Fibroblast of upper back skin (primary cell): ENCODE data around the gene COL7A1.

Source experiments
- DNase-seq: peaks from one replicate; pipeline ENCODE4 v3.0.0-alpha.2; 2013

The COL7A1 gene

DNA sequence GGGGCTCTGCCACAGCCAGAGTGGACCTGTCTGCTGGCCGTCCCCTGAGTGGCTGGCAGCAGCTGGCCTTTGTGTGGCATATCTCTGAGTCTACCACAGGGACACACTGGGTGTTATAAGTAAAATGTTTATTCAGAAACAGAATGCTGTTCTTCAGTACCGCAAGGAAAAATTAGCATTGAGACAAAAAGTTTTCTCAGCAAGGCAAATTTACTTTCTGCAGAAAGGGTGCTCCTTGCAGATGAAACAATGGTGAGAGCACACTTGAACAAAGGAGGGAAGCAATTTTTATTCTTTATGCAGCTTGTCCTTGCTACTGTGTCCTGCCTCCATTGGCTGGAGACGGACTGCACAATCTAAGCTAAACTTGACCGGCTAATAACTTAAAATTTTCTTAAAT lies 22.4 kb upstream of the COL7A1 start:
- no peak for DNase-seq

DNA sequence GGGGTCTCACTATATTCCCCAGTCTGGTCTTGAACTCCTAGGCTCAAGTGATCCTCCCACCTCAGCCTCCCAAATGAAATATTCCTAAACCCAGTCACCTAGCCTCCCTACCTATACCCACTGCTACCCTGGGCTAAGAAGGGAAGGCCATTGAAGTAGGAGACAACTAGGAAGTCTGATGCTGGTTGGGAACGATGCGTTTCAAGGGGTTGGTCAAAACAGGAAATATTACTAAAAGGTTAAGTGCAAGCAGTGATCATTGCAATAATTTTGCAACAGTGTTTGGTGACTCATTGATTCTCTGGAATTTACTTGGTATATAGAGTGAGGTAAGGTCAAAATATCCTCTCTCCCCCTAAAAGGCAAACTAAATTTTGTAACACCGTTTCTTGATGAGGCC lies 18.9 kb upstream of the COL7A1 start:
- peak; percentile 79 for DNase-seq

DNA sequence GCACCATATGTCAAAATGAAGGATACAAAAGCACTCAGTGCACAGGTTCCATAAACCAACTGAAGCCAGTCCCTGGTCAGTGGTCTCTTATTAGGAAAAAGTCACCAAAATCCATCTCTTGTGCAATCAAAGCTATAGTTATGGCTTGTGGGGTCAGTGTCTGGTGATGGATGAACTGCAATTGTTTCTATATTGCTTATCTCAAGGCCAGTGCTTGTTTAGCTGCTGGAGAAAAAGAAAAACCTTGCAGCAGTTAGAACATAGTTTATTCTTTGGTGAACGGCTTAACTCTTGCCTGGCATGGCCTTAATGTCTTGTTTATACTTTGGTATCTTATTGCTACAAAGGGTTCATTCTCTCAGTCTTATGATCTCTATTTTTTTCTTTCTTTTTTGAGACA lies 17.2 kb upstream of the COL7A1 start:
- no peak for DNase-seq

- peak; percentile 91 for DNase-seq
Measured at GRCh38 chr3:48609088-48610005, 14.2 kb upstream of the COL7A1 start, which contains the start of gene UQCRC1. Gene UQCRC1 (minus strand): TSS chr3:48609646. CDS start chr3:48609620, 26 bp downstream.

- DNase-seq: no peak
Measured at GRCh38 chr3:48607519-48607918, 12.4 kb upstream of the COL7A1 start.

DNA sequence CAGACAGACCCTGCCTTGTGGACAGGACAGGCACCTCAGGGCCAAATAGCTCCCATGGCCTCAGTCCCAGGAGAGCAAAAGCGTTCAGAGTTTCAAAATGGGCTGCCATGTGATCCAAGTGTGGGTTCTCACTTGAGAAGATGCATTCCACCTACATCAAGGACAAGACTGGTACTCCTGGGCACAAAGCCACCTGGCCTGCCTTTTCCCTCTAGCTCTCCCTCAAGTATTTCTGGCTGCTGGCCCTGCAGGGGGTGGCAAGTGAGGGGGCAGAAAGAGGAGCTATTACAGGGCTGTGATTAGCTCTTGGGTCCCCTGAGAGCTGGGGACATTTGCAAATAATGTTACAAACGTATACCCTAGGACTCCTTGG lies 6.5 kb upstream of the COL7A1 start:
- no peak for DNase-seq

- no peak for DNase-seq
Measured at GRCh38 chr3:48600711-48601621, 5.8 kb upstream of the COL7A1 start.

DNA sequence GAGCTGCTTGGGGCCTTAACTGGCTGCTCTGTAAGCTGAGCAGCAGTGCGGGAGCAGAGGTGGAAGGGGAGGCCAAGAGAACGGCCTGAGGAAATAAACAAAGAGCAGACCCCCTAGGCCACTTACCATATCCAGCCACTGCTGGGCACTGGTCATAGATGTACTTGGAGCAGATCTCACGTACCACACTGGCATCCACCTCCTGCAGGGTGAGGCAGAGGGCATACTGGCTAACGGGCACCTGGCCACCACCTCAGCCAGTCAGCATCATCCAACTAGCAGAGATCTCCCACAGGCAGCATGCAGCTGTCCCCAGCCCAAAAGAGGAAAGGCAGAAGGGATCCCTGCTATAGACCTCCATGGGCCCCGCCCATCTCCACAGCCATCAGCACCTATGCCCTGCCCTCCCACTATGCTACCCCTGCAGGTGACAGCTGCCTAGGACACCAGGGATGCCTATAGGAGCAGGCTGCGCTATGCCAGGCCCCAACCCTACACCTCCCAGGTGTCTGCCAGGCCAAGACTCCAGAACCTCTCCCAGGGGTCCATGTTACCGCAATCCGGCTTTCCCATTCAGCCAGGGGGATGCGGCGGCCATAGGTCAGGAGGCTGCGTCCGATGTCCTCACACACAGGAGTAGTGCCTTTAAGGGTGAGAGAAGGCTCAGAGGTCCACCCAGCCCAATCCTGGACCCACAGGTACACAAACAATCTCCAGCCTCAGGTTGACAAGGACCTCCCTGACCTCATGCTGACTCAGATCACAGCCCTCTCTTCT lies 4.6 kb upstream of the COL7A1 start:
- DNase-seq: no peak

DNA sequence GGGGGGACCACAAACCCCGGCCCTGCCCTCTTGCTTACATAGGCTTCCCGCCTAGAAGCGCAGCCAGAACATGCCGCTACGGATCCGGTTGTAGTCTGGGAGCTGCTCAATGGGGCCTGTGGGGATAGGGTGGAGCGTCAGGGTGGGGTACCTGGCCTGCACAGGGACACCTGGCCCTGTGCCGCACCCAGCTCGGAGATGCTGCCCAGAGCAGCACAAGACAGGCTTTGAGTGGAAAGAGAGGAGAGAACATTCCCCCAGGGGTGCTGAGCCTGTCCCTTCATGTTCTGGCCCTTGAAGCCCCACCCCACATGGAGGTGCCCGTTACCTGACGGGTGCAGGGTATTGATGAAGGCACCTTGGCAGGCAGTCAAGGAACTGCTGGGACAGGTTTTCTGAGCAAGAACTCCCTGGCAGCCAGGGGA lies 4.0 kb upstream of the COL7A1 start:
- no peak for DNase-seq

DNA sequence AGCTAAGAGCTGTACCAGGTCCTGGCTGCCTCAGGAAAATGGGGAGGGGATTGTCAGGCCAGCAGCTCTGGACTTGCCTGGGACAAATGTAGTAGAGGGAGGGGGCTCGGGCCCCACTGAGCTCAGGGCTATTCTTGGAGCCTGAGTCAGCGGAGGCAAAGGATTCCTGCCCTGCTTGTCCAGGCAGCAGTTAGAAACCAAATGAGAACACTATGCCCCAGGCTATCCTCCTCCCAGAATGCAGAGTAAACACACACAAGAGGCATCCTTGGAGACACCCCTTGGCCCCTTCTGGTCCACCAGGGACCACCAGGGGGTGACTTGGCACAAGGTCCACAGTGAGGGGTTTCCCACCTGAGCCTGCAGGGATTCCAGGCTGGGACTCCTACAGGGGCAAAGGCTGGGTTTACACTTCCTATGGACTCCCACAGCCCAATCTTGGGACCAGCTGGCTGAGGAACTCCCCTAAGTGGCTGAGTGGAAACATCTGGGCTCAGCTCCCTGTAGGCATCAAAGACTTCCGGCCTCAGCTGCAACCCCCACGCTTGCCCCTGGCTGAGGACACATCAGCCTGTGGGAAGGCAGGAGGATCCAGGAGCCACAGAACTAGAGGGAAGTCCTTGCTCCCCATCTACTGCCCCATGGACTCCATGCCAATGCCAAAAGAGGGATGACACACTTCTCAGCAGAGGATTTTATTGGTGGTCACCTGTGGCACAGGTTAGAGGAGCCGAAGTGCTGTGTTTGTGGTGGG lies 3.4 kb upstream of the COL7A1 start:
- peak; percentile 92 for DNase-seq

DNA sequence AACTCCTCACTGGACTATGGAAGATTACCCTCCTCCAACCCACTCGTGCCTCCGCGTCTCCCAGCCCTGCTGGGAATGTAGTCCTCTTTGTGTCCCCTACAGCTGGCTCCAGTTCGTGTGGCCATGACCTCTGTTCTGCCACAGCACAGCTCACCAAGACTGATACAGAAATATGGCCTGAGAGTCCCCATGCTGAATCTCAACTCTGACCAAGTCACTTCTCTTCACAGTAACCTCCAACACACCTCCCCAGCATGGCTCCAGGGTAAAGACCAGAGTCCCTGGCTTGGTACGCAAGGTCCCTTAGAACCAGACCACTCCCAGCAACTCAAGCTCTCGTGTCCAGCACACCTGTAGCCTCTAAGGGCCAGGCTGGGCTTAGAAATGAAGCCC lies 2.3 kb upstream of the COL7A1 start:
- no peak for DNase-seq

DNA sequence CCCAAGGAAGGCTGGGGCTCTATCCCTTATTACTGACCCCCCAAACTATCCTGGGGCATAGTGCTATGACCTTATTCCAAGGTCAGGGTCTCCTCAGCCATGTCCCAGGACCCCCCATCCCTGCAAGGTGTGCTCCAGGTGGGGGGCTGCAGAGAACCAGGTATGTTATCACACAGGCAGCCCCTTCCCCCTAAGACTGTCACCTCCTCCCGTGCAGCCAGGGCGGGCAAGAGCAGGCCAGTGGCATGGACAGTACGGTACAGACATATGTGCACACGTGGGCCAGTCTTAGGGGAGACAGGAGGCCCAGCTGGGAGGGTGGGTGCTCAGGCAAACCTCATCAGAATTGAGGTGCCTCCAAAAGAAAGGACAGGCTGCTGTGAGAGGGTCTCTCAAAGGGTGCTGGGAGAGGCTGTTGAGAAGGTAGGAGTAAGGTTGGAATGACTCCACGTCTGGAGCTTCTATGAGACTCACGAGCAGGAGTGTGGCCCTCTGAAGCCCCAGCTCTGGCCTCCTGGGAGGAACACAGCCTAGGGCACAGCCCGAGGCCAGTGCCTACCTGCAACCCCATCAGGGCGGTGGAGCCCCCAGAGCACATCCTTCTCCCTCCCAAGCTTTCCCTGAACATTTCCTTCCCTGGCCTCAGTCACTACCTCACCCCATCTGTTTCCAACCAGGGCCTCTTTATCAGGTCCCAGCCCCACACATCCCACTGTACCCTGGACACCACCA lies 1.7 kb upstream of the COL7A1 start:
- DNase-seq: no peak

DNA sequence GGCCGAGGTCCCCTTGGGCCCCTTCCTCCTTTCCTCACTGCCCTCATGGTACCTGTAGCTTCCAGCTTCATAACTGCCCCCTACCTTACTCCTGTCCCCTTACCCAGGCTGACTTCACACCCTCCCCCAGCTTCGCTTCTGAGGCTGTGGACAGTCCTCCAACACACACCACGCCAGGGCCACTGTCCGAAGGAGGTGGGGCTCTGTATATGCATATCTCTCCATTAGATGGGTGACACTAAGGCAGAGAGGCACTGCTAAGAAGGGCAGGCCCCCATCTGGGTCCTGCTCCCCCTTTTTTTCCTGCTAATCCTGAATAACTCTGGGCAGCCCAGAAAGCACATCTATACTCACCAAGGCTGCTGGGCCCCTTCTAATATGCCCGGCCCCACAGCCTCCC lies 1.0 kb upstream of the COL7A1 start:
- no peak for DNase-seq

GRCh38 chr3:48595526-48596121 lies 495 bp upstream of the COL7A1 start:
- DNase-seq: peak; percentile 91

DNA sequence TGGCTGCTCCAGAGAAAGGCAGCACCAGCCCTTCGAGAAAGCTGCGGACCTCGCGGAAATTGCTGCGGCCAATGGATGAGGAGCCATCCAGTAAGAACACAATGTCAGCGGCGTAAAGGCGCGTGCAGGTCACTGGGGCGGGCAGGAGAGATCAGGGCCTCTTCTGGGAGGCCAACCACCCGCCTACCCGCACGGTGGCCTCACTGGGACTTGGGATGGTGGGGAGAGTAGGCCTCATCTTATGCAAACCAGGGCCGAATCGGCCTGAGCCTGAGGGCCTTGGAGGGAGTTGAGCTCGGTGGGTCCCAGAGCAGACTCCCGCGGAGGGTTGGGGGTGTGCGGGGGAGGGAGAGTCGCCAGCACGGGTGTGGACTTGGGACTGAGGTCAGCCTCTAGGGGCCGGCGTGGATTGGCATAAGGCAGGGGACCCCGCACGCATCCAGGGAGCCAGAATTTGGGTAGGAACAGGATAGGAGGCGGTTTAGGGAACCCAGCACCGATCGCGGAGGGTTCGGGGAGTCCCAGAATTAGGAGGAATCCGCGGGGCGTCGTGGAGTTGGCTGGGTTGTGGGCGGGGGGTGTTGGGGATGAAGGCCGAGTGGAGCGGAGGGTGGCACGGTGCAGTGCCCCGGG lies 596 bp downstream of the COL7A1 start:
- DNase-seq: no peak

- DNase-seq: no peak
Measured at GRCh38 chr3:48593337-48593736, 1.8 kb downstream of the COL7A1 start.

GRCh38 chr3:48592519-48593087 lies 2.5 kb downstream of the COL7A1 start:
- no peak for DNase-seq

DNA sequence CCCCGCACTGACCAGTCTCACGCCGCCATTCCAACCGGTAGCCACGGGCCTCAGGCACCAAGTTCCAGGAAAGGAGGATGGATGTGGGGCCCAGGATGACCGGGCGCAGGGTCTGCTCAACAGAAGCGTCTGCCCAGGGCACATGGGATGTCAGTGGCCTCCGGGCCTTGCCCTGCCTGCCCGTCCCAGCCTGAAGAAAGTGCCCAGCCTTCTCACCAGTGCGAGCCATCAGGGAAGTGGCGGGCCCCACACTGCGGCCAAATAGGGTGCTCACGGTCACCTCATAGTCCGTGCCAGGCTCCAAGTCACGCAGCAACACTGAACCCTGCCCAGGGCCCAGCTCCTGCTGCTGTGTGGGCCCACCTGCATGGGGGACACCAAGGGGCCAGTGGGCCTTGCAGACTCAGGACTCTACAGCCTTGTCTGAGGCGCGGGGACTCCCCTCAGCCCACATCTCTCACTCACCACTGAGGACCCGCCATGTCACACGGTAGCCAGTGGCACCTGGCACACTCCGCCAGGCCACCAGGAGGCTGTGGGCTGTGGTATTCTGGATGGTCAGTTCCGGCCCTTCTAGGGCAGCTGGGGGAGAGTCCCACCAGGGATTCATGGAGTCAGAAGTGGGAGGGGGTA lies 3.1 kb downstream of the COL7A1 start:
- DNase-seq: no peak

GRCh38 chr3:48591436-48591835 lies 3.7 kb downstream of the COL7A1 start:
- DNase-seq: no peak

- DNase-seq: no peak
Measured at GRCh38 chr3:48588230-48588629, 6.9 kb downstream of the COL7A1 start.
